ENCODE results near the gene GDPD1. TPM values are rescaled to one million over a fixed set of nuclear protein-coding genes. Genes with fewer than 3 reads are reported as not detected.
"Not testable (repeated sequence)": the region's sequence is repeated elsewhere in the genome, so short reads cannot be mapped to it uniquely, and the experiment has no call there.

The GDPD1 gene
- total and polyA plus RNA-seq, 2 experiments from 2014 or later, result 0.40 to 2.3 TPM

- Histone ChIP-seq H3K9me3 (ENCODE audit: low read depth) (no peaks in the 10 kb centered on the region), H3K27ac (no peak overlapping the region), H3K4me3 (no peak overlapping the region), H2AFZ (no peak overlapping the region), H3K27me3 (replicated peaks; ENCODE audit: insufficient read depth) (no peaks in the 10 kb centered on the region), H3K9me2 (ENCODE audit: insufficient read depth) (no peaks in the 10 kb centered on the region), H3F3A (ENCODE audit: insufficient read depth) (no peaks in the 10 kb centered on the region), H3K79me2 (ENCODE audit: insufficient read depth) (no peaks in the 10 kb centered on the region), H3K36me3 (ENCODE audit: low read depth) (no peaks in the 10 kb centered on the region; the same call in 1 of the 2 replicates), H3K4me2 (ENCODE audit: unreplicated experiment) (no peak overlapping the region), H3K9ac (no peak overlapping the region), H3K4me1 (ENCODE audit: insufficient read depth) (no peaks in the 10 kb centered on the region), H4K20me1 (ENCODE audit: insufficient read depth) (no peaks in the 10 kb centered on the region)
- TF ChIP-seq EZH2phosphoT487 (IDR thresholded peaks at IDR 0.05; ENCODE audit: insufficient read depth, low read depth) (no peak), EZH2 (IDR thresholded peaks at IDR 0.05; ENCODE audit: insufficient read depth, poor library complexity, severe bottlenecking) (no peak)
- in situ Hi-C loops (cut with MboI), result no loop called here
- no peak for DNase-seq
- 89 to 91% methylated on average over 7 of the region's 7 CpGs for WGBS, 2 experiments (ENCODE audit: low coverage in 1 of 2, low lambda C conversion rate in 2 of 2, missing lambda C conversion rate in 2 of 2)
Observed at GRCh38 chr17:59178266-59178985, 41.9 kb upstream of the GDPD1 start.

- in situ Hi-C loops (cut with MboI); H3K79me2 ChIP-seq (ENCODE audit: insufficient read depth): not testable (repeated sequence)
- WGBS, 2 experiments (ENCODE audit: low coverage in 1 of 2, low lambda C conversion rate in 2 of 2, missing lambda C conversion rate in 2 of 2), result 96 to 98% methylated on average over 11 of the region's 11 CpGs
Observed at GRCh38 chr17:59179601-59180000, 40.7 kb upstream of the GDPD1 start.

DNA sequence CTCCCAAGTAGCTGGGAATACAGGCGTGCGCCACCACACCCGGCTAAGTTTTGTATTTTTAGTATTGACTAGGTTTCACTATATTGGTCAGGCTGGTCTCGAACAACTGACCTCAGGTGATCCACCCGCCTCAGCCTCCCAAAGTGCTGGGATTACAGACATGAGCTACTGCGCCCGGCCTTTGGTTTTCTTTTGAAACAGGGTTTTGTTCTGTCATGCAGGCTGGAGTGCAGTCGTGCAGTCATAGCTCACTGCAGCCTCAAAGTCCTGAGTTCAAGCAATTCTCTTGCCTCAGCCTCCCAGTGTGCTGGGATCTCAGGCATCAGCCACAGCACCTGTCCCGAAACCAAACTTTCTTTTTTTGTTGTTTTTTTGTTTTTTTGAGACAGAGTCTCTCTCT lies 39.7 kb upstream of the GDPD1 start:
- Histone ChIP-seq H3K27ac (no peak overlapping the region), H3K4me3 (no peak overlapping the region), H3K9me2 (ENCODE audit: insufficient read depth) (no peaks in the 10 kb centered on the region), H3F3A (ENCODE audit: insufficient read depth) (no peaks in the 10 kb centered on the region), H3K4me2 (ENCODE audit: unreplicated experiment) (no peak overlapping the region), H2AFZ (no peak overlapping the region), H4K20me1 (ENCODE audit: insufficient read depth) (no peaks in the 10 kb centered on the region), H3K9me3 (ENCODE audit: low read depth) (no peaks in the 10 kb centered on the region), H3K4me1 (ENCODE audit: insufficient read depth) (no peaks in the 10 kb centered on the region), H3K79me2 (ENCODE audit: insufficient read depth) (no peaks in the 10 kb centered on the region), H3K27me3 (replicated peaks; ENCODE audit: insufficient read depth) (no peaks in the 10 kb centered on the region), H3K36me3 (ENCODE audit: low read depth) (0 out of 2 replicates have a peak, but pooled peaks cover 4% of the 10 kb centered on the region), H3K9ac (no peak overlapping the region)
- 96 to 98% methylated on average over 9 of the region's 9 CpGs for WGBS, 2 experiments (ENCODE audit: low coverage in 1 of 2, low lambda C conversion rate in 2 of 2, missing lambda C conversion rate in 2 of 2)
- no peak for DNase-seq
- no peak for TF ChIP-seq EZH2phosphoT487 (IDR thresholded peaks at IDR 0.05; ENCODE audit: insufficient read depth, low read depth)
- no peak for TF ChIP-seq EZH2 (IDR thresholded peaks at IDR 0.05; ENCODE audit: insufficient read depth, poor library complexity, severe bottlenecking)
- in situ Hi-C loops (cut with MboI), result no loop called here

More at GRCh38 chr17:59179601-59180000, 40.7 kb upstream of the GDPD1 start:
- H3K9ac ChIP-seq; H2AFZ ChIP-seq; H3K27ac ChIP-seq; H3K9me2 ChIP-seq (ENCODE audit: insufficient read depth); H3K9me3 ChIP-seq (ENCODE audit: low read depth); DNase-seq; H3K4me2 ChIP-seq (ENCODE audit: unreplicated experiment); H3K36me3 ChIP-seq (ENCODE audit: low read depth); H4K20me1 ChIP-seq (ENCODE audit: insufficient read depth); H3K27me3 ChIP-seq (replicated peaks; ENCODE audit: insufficient read depth); H3K4me1 ChIP-seq (ENCODE audit: insufficient read depth); H3F3A ChIP-seq (ENCODE audit: insufficient read depth); H3K4me3 ChIP-seq: not testable (repeated sequence)

GRCh38 chr17:59181481-59181880 lies 38.8 kb upstream of the GDPD1 start:
- H3K4me1 ChIP-seq (ENCODE audit: insufficient read depth), result no peaks in the 10 kb centered on the region
- H3K27ac ChIP-seq, result no peak overlapping the region
- no peaks in the 10 kb centered on the region for H4K20me1 ChIP-seq (ENCODE audit: insufficient read depth)
- H3K9me2 ChIP-seq (ENCODE audit: insufficient read depth), result no peaks in the 10 kb centered on the region
- TF ChIP-seq EZH2phosphoT487 (IDR thresholded peaks at IDR 0.05; ENCODE audit: insufficient read depth, low read depth) (no peak), EZH2 (IDR thresholded peaks at IDR 0.05; ENCODE audit: insufficient read depth, poor library complexity, severe bottlenecking) (no peak)
- H3K9me3 ChIP-seq (ENCODE audit: low read depth), result no peaks in the 10 kb centered on the region
- H3K27me3 ChIP-seq (replicated peaks; ENCODE audit: insufficient read depth), result no peaks in the 10 kb centered on the region
- no peak overlapping the region for H2AFZ ChIP-seq
- H3K36me3 ChIP-seq (ENCODE audit: low read depth), result 0 out of 2 replicates have a peak, but pooled peaks cover 6% of the 10 kb centered on the region
- in situ Hi-C loops (cut with MboI), result no loop called here
- WGBS, 2 experiments (ENCODE audit: low coverage in 1 of 2, low lambda C conversion rate in 2 of 2, missing lambda C conversion rate in 2 of 2), result 97 to 98% methylated on average over 7 to 9 of the region's 9 CpGs
- no peaks in the 10 kb centered on the region for H3K79me2 ChIP-seq (ENCODE audit: insufficient read depth)
- no peak overlapping the region for H3K9ac ChIP-seq
- no peak for DNase-seq
- no peak overlapping the region for H3K4me2 ChIP-seq (ENCODE audit: unreplicated experiment)
- H3K4me3 ChIP-seq, result no peak overlapping the region
- no peaks in the 10 kb centered on the region for H3F3A ChIP-seq (ENCODE audit: insufficient read depth)

- no peaks in the 10 kb centered on the region for H3K79me2 ChIP-seq (ENCODE audit: insufficient read depth)
- H3F3A ChIP-seq (ENCODE audit: insufficient read depth), result no peaks in the 10 kb centered on the region
- no peak overlapping the region for H3K27ac ChIP-seq
- H3K9ac ChIP-seq, result no peak overlapping the region
- no peaks in the 10 kb centered on the region for H3K4me1 ChIP-seq (ENCODE audit: insufficient read depth)
- H3K4me2 ChIP-seq (ENCODE audit: unreplicated experiment), result no peak overlapping the region
- no peaks in the 10 kb centered on the region for H4K20me1 ChIP-seq (ENCODE audit: insufficient read depth)
- H3K4me3 ChIP-seq, result no peak overlapping the region
- no peaks in the 10 kb centered on the region for H3K9me3 ChIP-seq (ENCODE audit: low read depth)
- H2AFZ ChIP-seq, result no peak overlapping the region
- H3K36me3 ChIP-seq (ENCODE audit: low read depth), result 0 out of 2 replicates have a peak, but pooled peaks cover 6% of the 10 kb centered on the region
- H3K9me2 ChIP-seq (ENCODE audit: insufficient read depth), result no peaks in the 10 kb centered on the region
- TF ChIP-seq EZH2phosphoT487 (IDR thresholded peaks at IDR 0.05; ENCODE audit: insufficient read depth, low read depth), result no peak
- no peak for TF ChIP-seq EZH2 (IDR thresholded peaks at IDR 0.05; ENCODE audit: insufficient read depth, poor library complexity, severe bottlenecking)
- no peak for DNase-seq
- in situ Hi-C loops (cut with MboI), result no loop called here
- H3K27me3 ChIP-seq (replicated peaks; ENCODE audit: insufficient read depth), result no peaks in the 10 kb centered on the region
Observed at GRCh38 chr17:59185997-59186396, 34.3 kb upstream of the GDPD1 start.
